OCI-LY3 (cell line): ENCODE data around the gene IP6K2.

Experiments used
- CTCF ChIP-seq: fragments of 200-600, 300-600 bp; sonication (generic); IDR thresholded peaks from 2 replicates; pipeline ENCODE4 v1.5.1; 2014; ENCODE audit warnings: antibody characterized with exemption, low read length, low read depth
- EZH2phosphoT487 ChIP-seq: fragments of 200-600 bp; shearing (Covaris generic); IDR thresholded peaks from 2 replicates; pipeline ENCODE4 v1.6.1; 2018; ENCODE audit warnings: antibody characterized with exemption, mixed run types, low read depth

- TF ChIP-seq CTCF (no peak), EZH2phosphoT487 (no peak)
These were observed 35.5 kb downstream of the IP6K2 start for GRCh38 chr3:48681541-48681880.
